Kidney capillary endothelial cell (primary cell): ENCODE results near the gene AGO3.

Source experiments
- DNase-seq: peaks from one replicate; pipeline ENCODE4 v3.0.0-alpha.2; 2018; ENCODE audit warnings: low spot score

Gene AGO3

GRCh38 chr1:36083635-36084496 lies 153.0 kb downstream of the AGO3 start, which contains the start of gene TEKT2:
Gene TEKT2, plus strand, starts transcription at chr1:36084094. Its CDS starts 828 bp downstream, at chr1:36084922.
- DNase-seq = no peak

DNA sequence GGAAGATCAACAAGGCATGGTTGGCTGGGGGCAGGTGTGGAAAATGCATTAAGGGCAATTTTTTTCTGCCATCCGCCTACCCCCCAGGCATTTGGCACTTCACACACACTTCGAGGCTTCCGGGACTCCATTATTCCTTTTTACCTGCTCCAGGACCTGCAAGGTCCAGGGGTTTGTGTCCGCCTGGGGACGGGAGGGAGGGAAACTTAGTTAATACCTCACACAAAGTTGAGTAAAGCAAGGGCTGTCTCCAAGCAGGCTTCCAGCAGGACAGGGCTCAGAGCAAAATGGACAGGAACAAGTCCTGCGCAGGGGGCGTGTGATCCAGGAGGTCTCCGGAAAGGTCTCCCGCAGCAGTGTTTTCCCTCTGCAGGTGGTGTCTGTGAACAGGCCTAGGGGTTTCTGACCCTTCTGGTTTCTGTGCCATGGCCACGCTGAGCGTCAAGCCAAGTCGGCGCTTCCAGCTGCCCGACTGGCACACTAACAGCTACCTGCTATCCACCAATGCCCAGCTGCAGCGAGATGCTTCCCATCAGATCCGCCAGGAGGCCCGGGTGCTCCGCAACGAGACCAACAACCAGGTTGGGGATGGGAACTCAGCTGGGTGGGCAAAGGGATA lies 153.7 kb downstream of the AGO3 start:
- no peak for DNase-seq

DNA sequence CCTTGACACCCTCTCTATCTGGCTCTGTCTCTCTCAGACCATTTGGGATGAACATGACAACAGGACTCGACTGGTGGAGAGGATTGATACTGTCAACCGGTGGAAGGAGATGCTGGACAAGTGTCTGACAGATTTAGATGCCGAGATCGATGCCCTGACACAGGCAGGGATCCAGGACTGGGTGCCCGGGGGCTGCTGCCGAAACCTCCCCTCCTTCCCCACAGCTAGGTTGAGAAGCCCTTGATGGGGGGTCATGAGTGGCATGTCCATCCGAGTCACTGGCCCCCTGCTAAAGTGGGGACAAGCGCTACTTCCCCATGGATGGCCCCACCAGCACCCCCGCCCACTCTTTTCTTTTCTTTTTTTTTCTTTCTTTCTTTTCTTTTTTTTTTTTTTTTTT lies 154.2 kb downstream of the AGO3 start:
- no peak for DNase-seq

DNA sequence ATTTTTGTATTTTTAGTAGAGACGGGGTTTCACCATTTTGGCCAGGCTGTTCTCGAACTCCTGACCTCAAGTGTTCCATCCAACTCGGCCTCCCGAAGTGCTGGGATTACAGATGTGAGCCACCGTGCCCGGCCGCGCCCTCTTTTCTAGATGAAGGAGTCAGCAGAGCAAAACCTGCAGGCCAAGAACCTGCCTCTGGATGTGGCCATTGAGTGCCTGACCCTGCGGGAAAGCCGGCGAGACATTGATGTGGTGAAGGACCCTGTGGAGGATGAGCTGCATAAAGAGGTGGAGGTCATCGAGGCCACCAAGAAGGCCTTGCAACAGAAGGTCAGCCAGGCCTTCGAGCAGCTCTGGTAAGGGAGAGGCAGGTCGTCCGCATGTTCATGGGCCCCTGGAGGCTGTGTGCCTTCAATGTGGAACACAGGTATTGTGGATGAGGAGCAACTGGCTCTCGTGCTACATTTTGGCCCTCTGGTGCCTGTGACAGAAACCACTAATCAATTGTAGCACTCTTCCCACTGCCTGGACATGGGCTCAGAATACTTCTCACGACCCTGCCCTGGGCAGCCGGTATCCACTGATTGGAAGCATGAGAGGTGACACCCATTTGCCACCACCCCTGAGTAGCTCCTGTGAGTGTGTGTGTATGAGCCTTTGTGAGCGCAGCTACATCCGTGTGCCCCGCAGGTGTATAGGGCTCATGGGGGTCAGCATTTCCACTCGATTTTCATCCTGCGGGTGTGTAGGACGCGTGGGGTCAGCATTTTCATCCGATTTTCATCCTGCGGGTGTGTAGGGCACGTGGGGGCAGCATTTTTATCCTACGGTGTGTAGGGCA lies 155.0 kb downstream of the AGO3 start:
- DNase-seq = no peak

- no peak for DNase-seq
Observed at GRCh38 chr1:36086529-36087232, 155.8 kb downstream of the AGO3 start.

DNA sequence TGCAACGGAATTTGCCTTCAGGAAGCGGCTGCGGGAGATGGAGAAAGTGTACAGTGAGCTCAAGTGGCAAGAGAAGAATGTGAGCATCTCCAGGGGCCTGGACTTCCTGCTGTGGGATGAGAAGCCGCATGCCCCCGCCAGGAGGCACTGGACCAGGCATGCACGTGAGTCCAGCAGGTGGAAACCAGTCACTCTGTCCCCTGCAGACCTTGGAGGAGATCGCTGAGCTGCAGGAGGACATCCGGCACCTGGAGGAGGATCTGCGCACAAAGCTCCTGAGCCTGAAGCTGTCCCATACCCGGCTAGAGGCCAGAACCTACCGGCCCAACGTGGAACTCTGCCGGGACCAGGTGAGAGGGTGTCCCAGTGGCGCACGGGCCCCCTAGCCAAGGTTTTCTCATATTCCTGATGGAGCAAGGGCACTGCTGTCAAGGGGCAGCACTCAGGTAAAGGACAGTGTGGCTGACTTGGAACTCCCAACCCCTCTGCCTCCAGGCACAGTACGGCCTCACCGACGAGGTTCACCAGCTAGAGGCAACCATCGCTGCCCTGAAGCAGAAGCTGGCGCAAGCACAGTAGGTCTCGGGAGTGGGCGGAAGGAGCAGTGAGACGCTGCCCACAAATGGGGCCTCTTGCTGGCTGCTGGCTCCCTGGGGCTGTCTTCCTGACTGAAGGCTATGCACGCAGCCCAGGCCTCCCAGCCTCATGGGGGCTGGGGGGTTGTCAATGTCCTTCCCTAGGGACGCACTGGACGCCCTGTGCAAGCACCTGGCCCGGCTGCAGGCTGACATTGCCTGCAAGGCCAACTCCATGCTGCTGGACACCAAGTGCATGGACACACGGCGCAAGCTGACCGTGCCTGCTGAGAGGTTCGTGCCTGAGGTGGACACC lies 156.6 kb downstream of the AGO3 start:
- no peak for DNase-seq

GRCh38 chr1:36088265-36088576 lies 157.3 kb downstream of the AGO3 start:
- no peak for DNase-seq

DNA sequence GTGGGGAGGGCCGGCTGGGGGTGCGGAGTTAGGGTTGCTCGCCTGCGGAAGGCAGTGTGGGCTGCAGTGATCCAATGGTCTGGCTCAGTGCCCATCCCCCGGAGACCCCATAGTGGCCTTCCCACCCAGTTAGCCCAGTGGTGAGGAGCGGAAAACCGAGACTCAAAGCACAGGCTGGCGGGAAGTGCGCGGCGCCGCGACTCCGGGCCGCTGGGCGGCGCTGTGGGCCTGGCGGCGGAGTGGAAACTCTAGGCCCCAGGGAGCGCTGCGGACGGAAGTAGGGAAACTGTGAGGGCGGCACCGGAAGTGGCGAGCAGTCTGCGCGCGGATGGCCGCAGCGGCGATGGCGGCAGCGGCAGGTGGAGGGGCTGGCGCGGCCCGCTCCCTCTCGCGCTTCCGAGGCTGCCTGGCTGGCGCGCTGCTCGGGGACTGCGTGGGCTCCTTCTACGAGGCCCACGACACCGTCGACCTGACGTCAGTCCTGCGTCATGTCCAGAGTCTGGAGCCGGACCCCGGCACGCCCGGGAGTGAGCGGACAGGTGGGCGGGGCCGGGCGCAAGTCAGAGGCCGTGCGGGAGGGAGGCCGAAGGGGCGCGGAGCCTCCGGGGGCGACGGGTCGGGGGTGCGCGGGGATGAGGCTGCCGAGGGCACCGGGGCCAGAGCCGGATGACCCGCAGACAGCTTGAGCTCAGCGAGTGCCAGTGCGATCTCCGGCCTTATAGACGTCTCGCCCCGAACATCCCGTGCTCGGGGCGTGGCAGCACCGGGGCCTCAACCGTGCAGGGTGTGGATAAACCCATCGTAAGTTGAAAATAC lies 157.9 kb downstream of the AGO3 start, which contains the start of gene ADPRS:
TSS of gene ADPRS (plus strand) at position 316 of the 816 bp plus-strand sequence. CDS start at position 329, 13 bp downstream.
- peak; percentile 87 for DNase-seq

DNA sequence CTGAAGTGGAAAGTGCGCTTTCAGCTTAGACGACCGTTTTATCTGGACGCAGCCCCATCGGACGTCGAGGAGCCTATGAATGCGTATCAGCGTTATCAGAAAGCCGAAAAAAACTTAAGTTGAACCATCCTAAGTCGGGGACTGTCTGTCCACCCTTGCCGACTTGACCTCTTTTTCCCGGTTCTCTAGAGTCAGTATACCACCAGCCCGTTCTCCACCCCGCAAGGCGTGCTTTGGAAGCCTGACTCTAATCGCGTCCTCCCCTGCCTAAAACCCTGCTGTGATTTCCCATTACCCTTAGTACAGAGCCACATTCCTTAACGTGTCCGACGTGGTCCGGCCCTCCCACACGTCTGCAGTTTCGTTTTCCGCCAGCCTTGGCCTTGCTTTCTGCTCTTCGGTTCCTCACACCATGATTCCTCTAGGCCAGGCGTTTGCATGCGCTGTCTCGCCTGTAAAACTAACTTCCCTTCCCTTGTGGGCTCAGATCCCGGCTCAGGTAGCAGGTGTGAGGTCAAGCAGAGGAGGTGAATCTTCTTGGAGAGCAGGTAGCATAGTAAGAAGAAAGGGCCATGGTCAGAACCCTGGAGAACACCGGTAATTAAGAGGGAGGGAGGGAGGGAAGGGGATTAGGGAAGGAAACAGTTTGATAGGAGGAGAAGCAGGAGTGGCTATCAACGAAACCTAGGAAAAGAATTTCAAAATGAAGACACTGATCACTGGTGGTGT lies 158.7 kb downstream of the AGO3 start:
- DNase-seq = peak; percentile 31

GRCh38 chr1:36091141-36091540 lies 160.2 kb downstream of the AGO3 start:
- DNase-seq = no peak

DNA sequence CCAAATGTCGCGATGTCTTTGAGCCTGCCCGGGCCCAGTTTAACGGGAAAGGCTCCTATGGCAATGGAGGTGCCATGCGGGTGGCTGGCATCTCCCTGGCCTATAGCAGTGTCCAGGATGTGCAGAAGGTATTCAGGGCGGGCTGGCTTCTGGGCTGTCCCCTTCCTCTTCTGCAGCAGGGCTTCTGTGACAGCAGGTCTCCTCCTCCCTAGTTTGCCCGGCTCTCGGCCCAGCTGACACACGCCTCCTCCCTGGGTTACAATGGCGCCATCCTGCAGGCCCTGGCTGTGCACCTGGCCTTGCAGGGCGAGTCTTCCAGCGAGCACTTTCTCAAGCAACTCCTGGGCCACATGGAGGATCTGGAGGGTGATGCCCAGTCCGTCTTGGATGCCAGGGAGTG lies 160.8 kb downstream of the AGO3 start:
- DNase-seq = no peak

- DNase-seq = no peak
Observed at GRCh38 chr1:36092166-36092797, 161.4 kb downstream of the AGO3 start.

DNA sequence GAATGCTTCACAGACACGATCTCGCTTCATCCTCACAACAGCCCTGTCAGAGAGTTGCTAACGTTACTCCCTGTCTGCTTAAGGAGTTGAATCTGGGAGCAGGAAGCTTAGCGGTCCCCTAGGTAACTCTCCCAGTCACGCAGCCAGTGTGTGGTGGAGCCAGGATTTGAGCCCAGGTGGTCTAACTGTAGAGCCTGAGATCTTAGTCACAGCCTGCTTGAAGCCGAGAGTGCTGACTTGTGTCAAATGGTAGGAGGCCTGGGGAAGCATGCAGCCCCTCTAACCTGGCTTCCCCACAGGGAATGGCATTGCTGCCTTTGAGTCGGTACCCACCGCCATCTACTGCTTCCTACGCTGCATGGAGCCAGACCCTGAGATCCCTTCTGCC lies 161.9 kb downstream of the AGO3 start:
- DNase-seq = no peak

GRCh38 chr1:36093226-36093625 lies 162.3 kb downstream of the AGO3 start:
- no peak for DNase-seq

GRCh38 chr1:36093929-36094328 lies 163.0 kb downstream of the AGO3 start:
- DNase-seq = no peak

- DNase-seq = no peak
Observed at GRCh38 chr1:36094621-36095061, 163.7 kb downstream of the AGO3 start.

DNA sequence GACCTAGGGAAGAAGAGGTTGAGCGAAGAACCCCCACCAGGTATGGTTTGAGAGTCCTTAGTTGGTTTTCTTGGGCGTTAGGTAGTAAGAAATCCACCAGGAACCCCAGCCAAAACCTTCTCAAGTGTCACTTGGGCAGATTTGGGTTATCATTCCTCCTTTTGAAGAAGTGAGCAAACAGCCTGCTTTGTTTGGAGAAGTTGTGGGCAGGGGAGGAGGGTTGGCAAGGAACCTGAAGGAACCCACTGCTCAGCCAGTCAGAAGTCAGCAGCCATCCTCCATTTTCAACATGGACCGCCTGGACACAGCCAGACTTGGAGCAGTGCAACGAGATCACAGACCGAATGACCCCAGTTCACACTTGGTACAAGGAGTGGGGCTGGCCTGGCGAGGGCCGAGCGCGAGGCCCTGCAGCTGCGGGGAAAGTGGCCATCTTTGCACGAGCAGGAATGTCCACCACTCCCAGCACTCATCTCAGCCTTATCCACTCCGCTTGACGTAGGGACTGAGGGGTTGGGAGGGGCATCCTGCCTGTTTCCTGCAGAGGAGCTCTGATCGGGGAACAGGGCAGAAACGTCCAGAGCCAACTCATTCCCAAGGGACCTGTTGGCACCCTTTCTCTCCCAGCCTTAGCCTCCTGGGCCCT lies 165.0 kb downstream of the AGO3 start:
- DNase-seq = no peak
